H9 (cell line): ENCODE results near the gene ZNF521. TPM values are rescaled to one million over a fixed set of nuclear protein-coding genes. Genes with fewer than 3 reads are reported as not detected.

ENCODE experiments used
- DNase-seq: peaks from one replicate; pipeline ENCODE4 v3.0.0-alpha.2; 2017
- H2AFZ ChIP-seq: one replicate; pipeline ENCODE4 v1.6.1; 2013; ENCODE audit warnings: mild to moderate bottlenecking, low read length, control low read depth, moderate library complexity
- H2AK5ac ChIP-seq: 2 replicates; pipeline ENCODE4 v1.6.1; 2013; ENCODE audit warnings: low read length, control low read depth, mixed read lengths; ENCODE audit not compliant: insufficient read length
- H2BK120ac ChIP-seq: one replicate; pipeline ENCODE4 v1.6.1; 2013; ENCODE audit warnings: low read depth, mild to moderate bottlenecking, low read length, control low read depth, inconsistent platforms; ENCODE audit not compliant: poor library complexity, severe bottlenecking
- H2BK12ac ChIP-seq: 2 replicates; pipeline ENCODE4 v1.6.1; 2013; ENCODE audit warnings: low read length, control low read depth, mixed read lengths, low read depth; ENCODE audit not compliant: insufficient read length
- H2BK15ac ChIP-seq: 2 replicates; pipeline ENCODE4 v1.6.1; 2013; ENCODE audit warnings: low read depth, low read length, control low read depth
- H2BK20ac ChIP-seq: one replicate; pipeline ENCODE4 v1.6.1; 2013; ENCODE audit warnings: low read depth, mild to moderate bottlenecking, low read length, control low read depth, inconsistent platforms; ENCODE audit not compliant: poor library complexity, severe bottlenecking
- H2BK5ac ChIP-seq: 2 replicates; pipeline ENCODE4 v1.6.1; 2013; ENCODE audit warnings: low read length, control low read depth, mixed read lengths; ENCODE audit not compliant: insufficient read length
- H3K14ac ChIP-seq: 2 replicates; pipeline ENCODE4 v1.6.1; 2013; ENCODE audit warnings: low read length, control low read depth; ENCODE audit not compliant: insufficient read depth
- H3K18ac ChIP-seq: 2 replicates; pipeline ENCODE4 v1.6.1; 2013; ENCODE audit warnings: low read depth, mild to moderate bottlenecking, mixed read lengths, low read length, control low read depth; ENCODE audit not compliant: insufficient read length
- H3K23ac ChIP-seq: 2 replicates; pipeline ENCODE4 v1.6.1; 2013; ENCODE audit warnings: low read length, control low read depth, mixed read lengths, low read depth; ENCODE audit not compliant: insufficient read length
- H3K23me2 ChIP-seq: 2 replicates; pipeline ENCODE4 v1.6.1; 2013; ENCODE audit warnings: low read depth, mild to moderate bottlenecking, mixed read lengths, low read length, control low read depth; ENCODE audit not compliant: insufficient read length, poor library complexity, severe bottlenecking
- H3K27ac ChIP-seq: 2 replicates; pipeline ENCODE4 v1.5.1; 2013; ENCODE audit warnings: low read length, control low read depth, mixed read lengths, low read depth; ENCODE audit not compliant: insufficient read length
- H3K27me3 ChIP-seq: 2 replicates; pipeline ENCODE4 v1.6.1; 2013; ENCODE audit warnings: low read length, control low read depth, inconsistent platforms; ENCODE audit not compliant: insufficient read depth
- H3K4ac ChIP-seq: 2 replicates; pipeline ENCODE4 v1.6.1; 2013; ENCODE audit warnings: low read depth, mild to moderate bottlenecking, control low read depth, inconsistent platforms, low read length, moderate library complexity
- H3K4me1 ChIP-seq: 2 replicates; pipeline ENCODE4 v1.6.1; 2013; ENCODE audit warnings: low read length, control low read depth, inconsistent platforms; ENCODE audit not compliant: insufficient read depth
- H3K4me2 ChIP-seq: 2 replicates; pipeline ENCODE4 v1.6.1; 2013; ENCODE audit warnings: low read length, control low read depth, mixed read lengths; ENCODE audit not compliant: insufficient read length, insufficient read depth
- H3K56ac ChIP-seq: 2 replicates; pipeline ENCODE4 v1.6.1; 2013; ENCODE audit warnings: low read depth, mild to moderate bottlenecking, mixed read lengths, low read length, control low read depth; ENCODE audit not compliant: insufficient read length
- H3K79me1 ChIP-seq: 2 replicates; pipeline ENCODE4 v1.6.1; 2013; ENCODE audit warnings: low read depth, mild to moderate bottlenecking, moderate library complexity, low read length, control low read depth, inconsistent platforms; ENCODE audit not compliant: insufficient read depth, poor library complexity, severe bottlenecking
- H3K79me2 ChIP-seq: 2 replicates; pipeline ENCODE4 v1.6.1; 2013; ENCODE audit warnings: low read length, control low read depth, inconsistent platforms; ENCODE audit not compliant: insufficient read depth
- H3K9ac ChIP-seq: 2 replicates; pipeline ENCODE4 v1.6.1; 2013; ENCODE audit warnings: low read length, control low read depth, mixed read lengths; ENCODE audit not compliant: insufficient read length; ENCODE audit errors: extremely low read depth
- H3K9me3 ChIP-seq: one replicate; pipeline ENCODE4 v1.6.1; 2013; ENCODE audit warnings: low read depth, low read length, inconsistent platforms; ENCODE audit not compliant: control insufficient read depth
- H3T11ph ChIP-seq: one replicate; pipeline ENCODE4 v1.6.1; 2013; ENCODE audit warnings: mild to moderate bottlenecking, low read length, control low read depth, inconsistent platforms
- H4K20me1 ChIP-seq: one replicate; pipeline ENCODE4 v1.6.1; 2013; ENCODE audit not compliant: control insufficient read depth, insufficient read length, insufficient read depth
- H4K5ac ChIP-seq: 2 replicates; pipeline ENCODE4 v1.6.1; 2013; ENCODE audit warnings: low read depth, mild to moderate bottlenecking, mixed read lengths, low read length, control low read depth; ENCODE audit not compliant: insufficient read length
- H4K8ac ChIP-seq: replicated peaks from 2 replicates; pipeline ENCODE4 v1.6.1; 2013; ENCODE audit warnings: low read length, control low read depth, mixed read lengths, low read depth; ENCODE audit not compliant: insufficient read length
- H4K91ac ChIP-seq: 2 replicates; pipeline ENCODE4 v1.6.1; 2013; ENCODE audit warnings: low read depth, mild to moderate bottlenecking, moderate library complexity, mixed read lengths, low read length, control low read depth; ENCODE audit not compliant: insufficient read length
- H3K27ac Mint-ChIP-seq, 3 experiments: 2 replicates in 2 of 3; 3 replicates in 1 of 3; pipeline ENCODE4 v1.8.0; 2020 to 2021; ENCODE audit warnings: mixed read lengths in 3 of 3, mild to moderate bottlenecking in 1 of 3, moderate library complexity in 1 of 3
- H3K27me3 Mint-ChIP-seq: 2 replicates; pipeline ENCODE4 v1.8.0; 2021; ENCODE audit warnings: low read depth, mild to moderate bottlenecking, moderate library complexity, mixed read lengths
- H3K36me3 Mint-ChIP-seq, 3 experiments: 2 replicates in 2 of 3; 3 replicates in 1 of 3; pipeline ENCODE4 v1.8.0; 2020 to 2021; ENCODE audit warnings: low read depth in 3 of 3, mixed read lengths in 3 of 3; ENCODE audit not compliant: insufficient read depth in 1 of 3
- H3K4me1 Mint-ChIP-seq, 2 experiments: 2 replicates each; pipeline ENCODE4 v1.8.0; 2020; ENCODE audit warnings: mixed read lengths in 2 of 2
- H3K4me3 Mint-ChIP-seq, 2 experiments: 2 replicates in 1 of 2; 3 replicates in 1 of 2; pipeline ENCODE4 v1.8.0; 2020 to 2021; ENCODE audit warnings: mild to moderate bottlenecking in 2 of 2, mixed read lengths in 2 of 2, moderate library complexity in 1 of 2
- H3K9me3 Mint-ChIP-seq, 2 experiments: 2 replicates in 1 of 2; 3 replicates in 1 of 2; pipeline ENCODE4 v1.8.0; 2020; ENCODE audit warnings: mild to moderate bottlenecking in 2 of 2, mixed read lengths in 2 of 2, moderate library complexity in 1 of 2
- CTCF ChIP-seq: fragments of 200-600 bp; sonication (generic); conservative IDR thresholded peaks from 3 replicates; pipeline ENCODE4 v1.8.0; 2021; ENCODE audit warnings: antibody characterized with exemption, mild to moderate bottlenecking
- WGBS: extraction: QIAGEN DNeasy Blood & Tissue Kit; methylation state at CpG from one replicate; pipeline ENCODE4 v1.1.7; 2013; ENCODE audit warnings: missing lambda C conversion rate, low lambda C conversion rate, mixed read lengths; ENCODE audit not compliant: insufficient read length; ENCODE audit errors: extremely low coverage; 5-methylcytosine and 5-hydroxymethylcytosine counted together
- total RNA-seq: library from RNA; stranded (reverse); gene quantifications from 2 replicates; pipeline ENCODE4 v1.2.1, GENCODE V29; 2021

The ZNF521 gene
- total RNA-seq, 1 experiment from 2014 or later, result 3.3 TPM

- Mint-ChIP-seq H3K27ac (no peak overlapping the region), H3K4me3 (no peak overlapping the region), H3K4me1 (peaks cover 0 to 4% of the 10 kb centered on the region in 2 experiments; a peak in 2 of 4 replicates), H3K27me3 (peaks cover 2% of the 10 kb centered on the region; the same call in 1 of the 2 replicates), H3K9me3 (peaks cover 0 to 15% of the 10 kb centered on the region in 2 experiments; a peak in 4 of 5 replicates), H3K36me3 (peaks cover 0 to 13% (median 5%) of the 10 kb centered on the region in 3 experiments; a peak in 5 of 7 replicates)
- Histone ChIP-seq H2BK20ac (no peak overlapping the region), H3K79me1 (no peaks in the 10 kb centered on the region), H3T11ph (no peak overlapping the region), H3K4me1 (no peaks in the 10 kb centered on the region), H3K27ac (no peak overlapping the region), H3K4me2 (no peak overlapping the region), H3K14ac (no peak overlapping the region), H2BK15ac (no peak overlapping the region), H3K4ac (no peak overlapping the region), H3K23me2 (no peaks in the 10 kb centered on the region), H3K9me3 (no peaks in the 10 kb centered on the region), H2AFZ (no peak overlapping the region), H3K18ac (no peak overlapping the region), H3K56ac (no peak overlapping the region), H2BK5ac (no peak overlapping the region), H3K9ac (no peak overlapping the region), H4K91ac (no peak overlapping the region), H3K79me2 (no peaks in the 10 kb centered on the region), H3K23ac (no peak overlapping the region), H2AK5ac (no peak overlapping the region), H4K20me1 (no peaks in the 10 kb centered on the region), H2BK12ac (no peak overlapping the region), H4K5ac (no peak overlapping the region), H4K8ac (no peak overlapping the region), H3K27me3 (no peaks in the 10 kb centered on the region), H2BK120ac (no peak overlapping the region)
- WGBS, result no CpG with 5 or more reads among the region's 2 CpGs
- DNase-seq, result peak; percentile 34
- TF ChIP-seq CTCF, result peak; percentile 55
Observed at GRCh38 chr18:25121442-25121841, 230.5 kb downstream of the ZNF521 start.
